HepG2 (cell line): ENCODE measurements around the gene MAN1A1. TPM values are rescaled to one million over a fixed set of nuclear protein-coding genes. Genes with fewer than 3 reads are reported as not detected.

Experiments
- ARNT ChIP-seq: fragments of 450-650 bp; IDR thresholded peaks from 2 replicates; pipeline ENCODE4 v1.6.1; 2017
- HDAC6 ChIP-seq: fragments of 200-600 bp; sonication (generic); IDR thresholded peaks from 2 replicates; pipeline ENCODE4 v1.7.0; 2017; ENCODE audit warnings: mild to moderate bottlenecking, antibody characterized with exemption, low read length, low read depth
- MTA1 ChIP-seq: sonication (generic); formaldehyde crosslinking; IDR thresholded peaks from 2 replicates; pipeline ENCODE4 v1.4.0; 2020; ENCODE audit warnings: missing genetic modification reagents, mild to moderate bottlenecking, borderline replicate concordance
- NFATC3 ChIP-seq: sonication (generic); formaldehyde crosslinking; IDR thresholded peaks from 2 replicates; pipeline ENCODE4 v1.5.1; 2020; ENCODE audit warnings: mild to moderate bottlenecking, missing genetic modification reagents
- PITX1 ChIP-seq: sonication (generic); formaldehyde crosslinking; IDR thresholded peaks from 2 replicates; pipeline ENCODE4 v1.5.1; 2020; ENCODE audit warnings: mild to moderate bottlenecking, missing genetic modification reagents
- PPARG ChIP-seq: conservative IDR thresholded peaks from 2 replicates; pipeline ENCODE4 v1.6.1; 2016; ENCODE audit warnings: missing biosample characterization, missing genetic modification reagents
- RARA ChIP-seq: IDR thresholded peaks from 2 replicates; pipeline ENCODE4 v1.6.1; 2016; ENCODE audit warnings: missing genetic modification reagents, missing compliant biosample characterization
- SAP130 ChIP-seq: IDR thresholded peaks from 2 replicates; pipeline ENCODE4 v1.6.1; 2016; ENCODE audit warnings: low read depth
- SOX6 ChIP-seq, 2 experiments: fragments of 450-650 bp in 1 of 2; sonication (generic) in 1 of 2; formaldehyde crosslinking in 1 of 2; IDR thresholded peaks; 2 replicates each; pipeline versions ENCODE4 v1.4.0 to v1.6.1; 2017 to 2020; ENCODE audit warnings: antibody characterized with exemption in 1 of 2, mild to moderate bottlenecking in 1 of 2, missing genetic modification reagents in 1 of 2
- TCF7L2 ChIP-seq: IDR thresholded peaks from 2 replicates; pipeline ENCODE4 v1.6.1; 2011; ENCODE audit warnings: mild to moderate bottlenecking, low read depth, low read length, moderate library complexity
- ZNF614 ChIP-seq: IDR thresholded peaks from 2 replicates; pipeline ENCODE4 v1.6.1; 2018; ENCODE audit warnings: missing biosample characterization, missing genetic modification reagents, inconsistent platforms, borderline replicate concordance
- polyA plus RNA-seq, 8 experiments: library from polyadenylated mRNA; depleted of rRNA in 3 of 8; stranded (reverse) in 7 of 8; unstranded in 1 of 8; fragments of >200 nt; fragmentation: Illumina TruSeq in 4 of 8; extraction: Trizol in 4 of 8; gene quantifications; 2 replicates each; pipeline versions ENCODE4 v1.2.1 to v1.2.3, GENCODE V29; 2011 to 2016; ENCODE audit warnings: low read depth in 4 of 8, missing spikeins in 1 of 8, mixed read lengths in 1 of 8; ENCODE audit not compliant: insufficient read depth in 1 of 8
- total RNA-seq, 5 experiments: library from RNA; depleted of rRNA; stranded (reverse); fragments of >200 nt; fragmentation: Illumina TruSeq; extraction: Trizol; gene quantifications; 2 replicates each; pipeline ENCODE4 v1.2.3, GENCODE V29; 2016; ENCODE audit warnings: low read depth in 1 of 5
- TF ChIP-seq, protein P1 (sequence below): sonication (generic); formaldehyde crosslinking; IDR thresholded peaks from 2 replicates; pipeline ENCODE4 v1.8.0; 2022; ENCODE audit warnings: missing genetic modification reagents, mild to moderate bottlenecking, inconsistent platforms, borderline replicate concordance
- TF ChIP-seq, protein P2 (sequence below): sonication (generic); formaldehyde crosslinking; IDR thresholded peaks from 2 replicates; pipeline ENCODE4 v1.4.0; 2020; ENCODE audit warnings: mild to moderate bottlenecking, low read depth, missing genetic modification reagents
- TF ChIP-seq, protein P3 (sequence below): sonication (generic); formaldehyde crosslinking; IDR thresholded peaks from 2 replicates; pipeline ENCODE4 v1.9.0; 2021; ENCODE audit warnings: missing genetic modification reagents, borderline replicate concordance
- TF ChIP-seq, protein P4 (sequence below): IDR thresholded peaks from 2 replicates; pipeline ENCODE4 v1.6.1; 2016; ENCODE audit warnings: low read depth, missing genetic modification reagents, missing compliant biosample characterization
- TF ChIP-seq, protein P5 (sequence below), 2 experiments: sonication (generic) in 1 of 2; formaldehyde crosslinking in 1 of 2; IDR thresholded peaks; 2 replicates each; pipeline versions ENCODE4 v1.4.0 to v1.6.1; 2018 to 2020; ENCODE audit warnings: missing genetic modification reagents in 2 of 2, borderline replicate concordance in 1 of 2, low read depth in 1 of 2, mild to moderate bottlenecking in 1 of 2, missing biosample characterization in 1 of 2

The MAN1A1 gene
- total and polyA plus RNA-seq, 2 of the 13 experiments (the other 11 are each of a cell fraction or from before 2014, with no cell fraction given), result 156 to 236 TPM

DNA sequence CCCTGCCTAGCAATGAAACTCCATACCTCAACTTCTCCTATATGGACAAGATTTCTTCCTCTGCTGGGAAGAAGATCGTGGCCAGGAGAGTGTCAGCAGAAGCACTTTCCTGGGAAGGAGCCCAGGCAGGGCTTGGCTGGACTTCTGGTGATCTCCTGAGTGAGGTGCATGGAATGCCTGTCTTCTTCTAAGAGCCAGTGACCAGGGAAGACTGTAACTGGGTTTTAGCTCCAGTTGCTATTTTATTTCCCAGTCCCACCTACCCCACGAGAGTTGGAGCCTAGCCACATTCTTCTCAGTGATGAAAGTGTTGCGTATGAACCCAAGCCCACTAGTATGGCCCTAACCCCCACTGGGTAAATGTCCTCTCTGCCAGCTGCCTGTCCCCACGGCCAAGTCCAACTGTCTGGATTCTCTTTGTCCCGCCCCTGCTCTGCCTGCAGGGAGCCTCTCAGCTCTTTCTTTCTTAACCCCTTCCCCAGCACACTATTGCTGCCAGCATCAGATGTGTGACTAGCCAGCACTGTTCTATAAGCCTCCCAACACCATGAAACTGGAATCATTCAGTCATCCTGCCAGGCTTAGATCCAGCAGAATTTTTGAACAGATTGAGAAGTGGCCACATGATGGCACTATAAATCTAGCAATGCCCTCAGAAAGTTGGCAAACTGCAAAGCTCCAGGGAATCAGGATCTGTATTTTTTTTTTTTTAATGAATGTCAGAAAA lies 201.3 kb downstream of the MAN1A1 start (continued):
- TF ChIP-seq MTA1 (CRISPR knock-in tag), result no peak
- no peak for TF ChIP-seq ARNT
- no peak for TF ChIP-seq PITX1 (CRISPR knock-in tag)
- TF ChIP-seq, protein P1, sequence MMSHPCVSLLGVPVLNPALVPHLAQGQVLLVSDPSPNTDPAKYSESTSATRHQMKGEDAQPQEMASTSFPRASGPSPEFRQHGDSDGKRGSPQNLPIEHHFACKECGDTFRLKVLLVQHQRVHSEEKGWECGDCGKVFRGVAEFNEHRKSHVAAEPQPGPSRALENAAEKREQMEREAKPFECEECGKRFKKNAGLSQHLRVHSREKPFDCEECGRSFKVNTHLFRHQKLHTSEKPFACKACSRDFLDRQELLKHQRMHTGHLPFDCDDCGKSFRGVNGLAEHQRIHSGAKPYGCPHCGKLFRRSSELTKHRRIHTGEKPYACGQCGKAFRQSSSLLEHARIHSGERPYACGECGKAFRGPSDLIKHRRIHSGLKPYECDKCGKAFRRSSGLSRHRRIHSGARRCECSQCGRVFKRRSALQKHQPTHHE, result no peak
- TF ChIP-seq, protein P2, sequence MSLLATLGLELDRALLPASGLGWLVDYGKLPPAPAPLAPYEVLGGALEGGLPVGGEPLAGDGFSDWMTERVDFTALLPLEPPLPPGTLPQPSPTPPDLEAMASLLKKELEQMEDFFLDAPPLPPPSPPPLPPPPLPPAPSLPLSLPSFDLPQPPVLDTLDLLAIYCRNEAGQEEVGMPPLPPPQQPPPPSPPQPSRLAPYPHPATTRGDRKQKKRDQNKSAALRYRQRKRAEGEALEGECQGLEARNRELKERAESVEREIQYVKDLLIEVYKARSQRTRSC, result no peak
- TF ChIP-seq NFATC3 (CRISPR knock-in tag), result no peak
- no peak for TF ChIP-seq RARA
- TF ChIP-seq, protein P3, sequence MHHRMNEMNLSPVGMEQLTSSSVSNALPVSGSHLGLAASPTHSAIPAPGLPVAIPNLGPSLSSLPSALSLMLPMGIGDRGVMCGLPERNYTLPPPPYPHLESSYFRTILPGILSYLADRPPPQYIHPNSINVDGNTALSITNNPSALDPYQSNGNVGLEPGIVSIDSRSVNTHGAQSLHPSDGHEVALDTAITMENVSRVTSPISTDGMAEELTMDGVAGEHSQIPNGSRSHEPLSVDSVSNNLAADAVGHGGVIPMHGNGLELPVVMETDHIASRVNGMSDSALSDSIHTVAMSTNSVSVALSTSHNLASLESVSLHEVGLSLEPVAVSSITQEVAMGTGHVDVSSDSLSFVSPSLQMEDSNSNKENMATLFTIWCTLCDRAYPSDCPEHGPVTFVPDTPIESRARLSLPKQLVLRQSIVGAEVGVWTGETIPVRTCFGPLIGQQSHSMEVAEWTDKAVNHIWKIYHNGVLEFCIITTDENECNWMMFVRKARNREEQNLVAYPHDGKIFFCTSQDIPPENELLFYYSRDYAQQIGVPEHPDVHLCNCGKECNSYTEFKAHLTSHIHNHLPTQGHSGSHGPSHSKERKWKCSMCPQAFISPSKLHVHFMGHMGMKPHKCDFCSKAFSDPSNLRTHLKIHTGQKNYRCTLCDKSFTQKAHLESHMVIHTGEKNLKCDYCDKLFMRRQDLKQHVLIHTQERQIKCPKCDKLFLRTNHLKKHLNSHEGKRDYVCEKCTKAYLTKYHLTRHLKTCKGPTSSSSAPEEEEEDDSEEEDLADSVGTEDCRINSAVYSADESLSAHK, result no peak
- TF ChIP-seq PPARG, result 0 out of 2 replicates have a peak, but pooled peaks have one; percentile 45
- no peak for TF ChIP-seq TCF7L2
- TF ChIP-seq SOX6 (IDR thresholded peaks at IDR 0.05), result no peak
- TF ChIP-seq SOX6 (CRISPR knock-in tag; IDR thresholded peaks at IDR 0.05), result 0 out of 2 replicates have a peak, but pooled peaks have one; percentile 37
- peak; percentile 27; the same call in 1 of the 2 replicates for TF ChIP-seq SAP130 (CRISPR knock-in tag)
- TF ChIP-seq, protein P4, sequence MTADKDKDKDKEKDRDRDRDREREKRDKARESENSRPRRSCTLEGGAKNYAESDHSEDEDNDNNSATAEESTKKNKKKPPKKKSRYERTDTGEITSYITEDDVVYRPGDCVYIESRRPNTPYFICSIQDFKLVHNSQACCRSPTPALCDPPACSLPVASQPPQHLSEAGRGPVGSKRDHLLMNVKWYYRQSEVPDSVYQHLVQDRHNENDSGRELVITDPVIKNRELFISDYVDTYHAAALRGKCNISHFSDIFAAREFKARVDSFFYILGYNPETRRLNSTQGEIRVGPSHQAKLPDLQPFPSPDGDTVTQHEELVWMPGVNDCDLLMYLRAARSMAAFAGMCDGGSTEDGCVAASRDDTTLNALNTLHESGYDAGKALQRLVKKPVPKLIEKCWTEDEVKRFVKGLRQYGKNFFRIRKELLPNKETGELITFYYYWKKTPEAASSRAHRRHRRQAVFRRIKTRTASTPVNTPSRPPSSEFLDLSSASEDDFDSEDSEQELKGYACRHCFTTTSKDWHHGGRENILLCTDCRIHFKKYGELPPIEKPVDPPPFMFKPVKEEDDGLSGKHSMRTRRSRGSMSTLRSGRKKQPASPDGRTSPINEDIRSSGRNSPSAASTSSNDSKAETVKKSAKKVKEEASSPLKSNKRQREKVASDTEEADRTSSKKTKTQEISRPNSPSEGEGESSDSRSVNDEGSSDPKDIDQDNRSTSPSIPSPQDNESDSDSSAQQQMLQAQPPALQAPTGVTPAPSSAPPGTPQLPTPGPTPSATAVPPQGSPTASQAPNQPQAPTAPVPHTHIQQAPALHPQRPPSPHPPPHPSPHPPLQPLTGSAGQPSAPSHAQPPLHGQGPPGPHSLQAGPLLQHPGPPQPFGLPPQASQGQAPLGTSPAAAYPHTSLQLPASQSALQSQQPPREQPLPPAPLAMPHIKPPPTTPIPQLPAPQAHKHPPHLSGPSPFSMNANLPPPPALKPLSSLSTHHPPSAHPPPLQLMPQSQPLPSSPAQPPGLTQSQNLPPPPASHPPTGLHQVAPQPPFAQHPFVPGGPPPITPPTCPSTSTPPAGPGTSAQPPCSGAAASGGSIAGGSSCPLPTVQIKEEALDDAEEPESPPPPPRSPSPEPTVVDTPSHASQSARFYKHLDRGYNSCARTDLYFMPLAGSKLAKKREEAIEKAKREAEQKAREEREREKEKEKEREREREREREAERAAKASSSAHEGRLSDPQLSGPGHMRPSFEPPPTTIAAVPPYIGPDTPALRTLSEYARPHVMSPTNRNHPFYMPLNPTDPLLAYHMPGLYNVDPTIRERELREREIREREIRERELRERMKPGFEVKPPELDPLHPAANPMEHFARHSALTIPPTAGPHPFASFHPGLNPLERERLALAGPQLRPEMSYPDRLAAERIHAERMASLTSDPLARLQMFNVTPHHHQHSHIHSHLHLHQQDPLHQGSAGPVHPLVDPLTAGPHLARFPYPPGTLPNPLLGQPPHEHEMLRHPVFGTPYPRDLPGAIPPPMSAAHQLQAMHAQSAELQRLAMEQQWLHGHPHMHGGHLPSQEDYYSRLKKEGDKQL (CRISPR knock-in tag), result no peak
- no peak for TF ChIP-seq HDAC6
- peak; percentile 50; the same call in 1 of the 2 replicates for TF ChIP-seq ZNF614 (CRISPR knock-in tag)
- TF ChIP-seq, protein P5, sequence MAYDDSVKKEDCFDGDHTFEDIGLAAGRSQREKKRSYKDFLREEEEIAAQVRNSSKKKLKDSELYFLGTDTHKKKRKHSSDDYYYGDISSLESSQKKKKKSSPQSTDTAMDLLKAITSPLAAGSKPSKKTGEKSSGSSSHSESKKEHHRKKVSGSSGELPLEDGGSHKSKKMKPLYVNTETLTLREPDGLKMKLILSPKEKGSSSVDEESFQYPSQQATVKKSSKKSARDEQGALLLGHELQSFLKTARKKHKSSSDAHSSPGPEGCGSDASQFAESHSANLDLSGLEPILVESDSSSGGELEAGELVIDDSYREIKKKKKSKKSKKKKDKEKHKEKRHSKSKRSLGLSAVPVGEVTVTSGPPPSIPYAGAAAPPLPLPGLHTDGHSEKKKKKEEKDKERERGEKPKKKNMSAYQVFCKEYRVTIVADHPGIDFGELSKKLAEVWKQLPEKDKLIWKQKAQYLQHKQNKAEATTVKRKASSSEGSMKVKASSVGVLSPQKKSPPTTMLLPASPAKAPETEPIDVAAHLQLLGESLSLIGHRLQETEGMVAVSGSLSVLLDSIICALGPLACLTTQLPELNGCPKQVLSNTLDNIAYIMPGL (CRISPR knock-in tag; IDR thresholded peaks at IDR 0.05; ENCODE audit: borderline replicate concordance in 1 of 2, low read depth in 1 of 2), result 0 out of 4 replicates have a peak, but pooled peaks of 1 of the 2 experiments have one; percentile 46
